ENCODE results near the gene MYH9.

GRCh38 chr22:36317658-36318271 lies 70.0 kb downstream of the MYH9 start:
- TF ChIP-seq CTCF (IDR thresholded peaks at IDR 0.05) (no peak), EZH2 (IDR thresholded peaks at IDR 0.05; ENCODE audit: borderline replicate concordance, insufficient read depth, low read depth, low read length, poor library complexity, severe bottlenecking) (no peak)
